H1 (cell line): ENCODE data around the gene C12orf56. TPM values are rescaled to one million over a fixed set of nuclear protein-coding genes. Genes with fewer than 3 reads are reported as not detected.

ENCODE experiments used
- KDM1A ChIP-seq: fragments of 200-600, 300-600 bp; sonication (generic); IDR thresholded peaks from 2 replicates; pipeline ENCODE4 v1.7.1; 2016; ENCODE audit warnings: mild to moderate bottlenecking, low read length, borderline replicate concordance
- polyA plus RNA-seq, 7 experiments: library from polyadenylated mRNA; depleted of rRNA in 3 of 7; stranded (reverse) in 5 of 7; unstranded in 2 of 7; fragments of >200 nt in 5 of 7; fragments of 200-250 nt in 2 of 7; gene quantifications; 1 replicate in 5 of 7; 2 replicates in 1 of 7; 4 replicates in 1 of 7; pipeline versions ENCODE4 v1.2.1 to v1.2.3, GENCODE V29; 2011 to 2013; ENCODE audit warnings: missing spikeins in 2 of 7, mixed read lengths in 2 of 7
- total RNA-seq: library from RNA; stranded (reverse); fragmentation: NEBNext Ultra II Directional; extraction: Animal tissue kit (Norgen Biotek cat#: 25700); gene quantifications from 2 replicates; pipeline ENCODE4 v1.2.1, GENCODE V29; 2021
- TF ChIP-seq, protein P1 (sequence below), 3 experiments: IDR thresholded peaks; 1 replicate in 2 of 3; 2 replicates in 1 of 3; pipeline versions ENCODE4 v1.5.1 to v1.6.1; 2011; ENCODE audit warnings: low read length in 3 of 3, mild to moderate bottlenecking in 3 of 3, inconsistent platforms in 2 of 3, low read depth in 1 of 3, moderate library complexity in 1 of 3; ENCODE audit not compliant: insufficient read depth in 1 of 3; ENCODE audit errors: control extremely low read depth in 1 of 3

The C12orf56 gene
- total and polyA plus RNA-seq, 2 of the 8 experiments (the other 6 are each of a cell fraction or from before 2014, with no cell fraction given) = 1.1 to 2.9 TPM

GRCh38 chr12:64411427-64411826 lies 20.9 kb upstream of the C12orf56 start (continued):
- TF ChIP-seq, protein P1, sequence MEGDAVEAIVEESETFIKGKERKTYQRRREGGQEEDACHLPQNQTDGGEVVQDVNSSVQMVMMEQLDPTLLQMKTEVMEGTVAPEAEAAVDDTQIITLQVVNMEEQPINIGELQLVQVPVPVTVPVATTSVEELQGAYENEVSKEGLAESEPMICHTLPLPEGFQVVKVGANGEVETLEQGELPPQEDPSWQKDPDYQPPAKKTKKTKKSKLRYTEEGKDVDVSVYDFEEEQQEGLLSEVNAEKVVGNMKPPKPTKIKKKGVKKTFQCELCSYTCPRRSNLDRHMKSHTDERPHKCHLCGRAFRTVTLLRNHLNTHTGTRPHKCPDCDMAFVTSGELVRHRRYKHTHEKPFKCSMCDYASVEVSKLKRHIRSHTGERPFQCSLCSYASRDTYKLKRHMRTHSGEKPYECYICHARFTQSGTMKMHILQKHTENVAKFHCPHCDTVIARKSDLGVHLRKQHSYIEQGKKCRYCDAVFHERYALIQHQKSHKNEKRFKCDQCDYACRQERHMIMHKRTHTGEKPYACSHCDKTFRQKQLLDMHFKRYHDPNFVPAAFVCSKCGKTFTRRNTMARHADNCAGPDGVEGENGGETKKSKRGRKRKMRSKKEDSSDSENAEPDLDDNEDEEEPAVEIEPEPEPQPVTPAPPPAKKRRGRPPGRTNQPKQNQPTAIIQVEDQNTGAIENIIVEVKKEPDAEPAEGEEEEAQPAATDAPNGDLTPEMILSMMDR (IDR thresholded peaks at IDR 0.05; ENCODE audit: control extremely low read depth in 1 of 3, insufficient read depth in 1 of 3, low read depth in 1 of 3, low read length in 3 of 3) = no peak
- TF ChIP-seq KDM1A = no peak
